ENCODE data around the gene UBE2E3.

UBE2E3 gene

GRCh38 chr2:180980943-180981911, 822 bp downstream of the UBE2E3 start:
- H3K36me3 ChIP-seq (ENCODE audit: control insufficient read depth in 2 of 2, insufficient read depth in 1 of 2, low read length in 2 of 2) = peaks cover 0 to 26% of the 10 kb centered on the region in 2 experiments; a peak in 1 of 3 replicates
- H3K9me3 ChIP-seq (ENCODE audit: control insufficient read depth, insufficient read depth, low read depth, low read length) = no peaks in the 10 kb centered on the region
- CTCF ChIA-PET = interaction anchor here (0.5 to 2.1 kb wide), 5 partner anchors 10 to 594 kb away, joined by 3 to 6 read pairs (median 4); no protein-coding TSS in a partner anchor
- peak overlapping the region; percentile 82 for H3K4me3 ChIP-seq (ENCODE audit: low read depth, low read length)
- peaks cover 8% of the 10 kb centered on the region for H3K4me1 ChIP-seq (ENCODE audit: control insufficient read depth, insufficient read depth, low read length)
- POLR2A ChIA-PET = interaction anchor here (0.6 to 1.1 kb wide), 5 partner anchors 54 to 1160 kb away, joined by 3 to 6 read pairs (median 4); no protein-coding TSS in a partner anchor
- H3K27ac ChIP-seq (ENCODE audit: extremely low read depth, low read depth, low read length) = peak overlapping the region; percentile 80
- TF ChIP-seq ZBTB20 (tag by site-specific recombination; IDR thresholded peaks at IDR 0.05) (peak; percentile 42; the same call in 1 of the 2 replicates), ZFP69B (tag by site-specific recombination; IDR thresholded peaks at IDR 0.05) (0 out of 2 replicates have a peak, but pooled peaks have one; percentile 27), BCL11B (tag by site-specific recombination; IDR thresholded peaks at IDR 0.05; ENCODE audit: low read depth) (no peak), ZNF366 (tag by site-specific recombination; conservative IDR thresholded peaks at IDR 0.05) (no peak), ZNF335 (tag by site-specific recombination; conservative IDR thresholded peaks at IDR 0.05) (peak; percentile 55; the same call in 1 of the 2 replicates)
- TF ChIP-seq, protein P1, sequence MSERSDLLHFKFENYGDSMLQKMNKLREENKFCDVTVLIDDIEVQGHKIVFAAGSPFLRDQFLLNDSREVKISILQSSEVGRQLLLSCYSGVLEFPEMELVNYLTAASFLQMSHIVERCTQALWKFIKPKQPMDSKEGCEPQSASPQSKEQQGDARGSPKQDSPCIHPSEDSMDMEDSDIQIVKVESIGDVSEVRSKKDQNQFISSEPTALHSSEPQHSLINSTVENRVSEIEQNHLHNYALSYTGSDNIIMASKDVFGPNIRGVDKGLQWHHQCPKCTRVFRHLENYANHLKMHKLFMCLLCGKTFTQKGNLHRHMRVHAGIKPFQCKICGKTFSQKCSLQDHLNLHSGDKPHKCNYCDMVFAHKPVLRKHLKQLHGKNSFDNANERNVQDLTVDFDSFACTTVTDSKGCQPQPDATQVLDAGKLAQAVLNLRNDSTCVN (tag by site-specific recombination; optimal IDR thresholded peaks at IDR 0.05) = peak; percentile 55
- TF ChIP-seq, protein P2, sequence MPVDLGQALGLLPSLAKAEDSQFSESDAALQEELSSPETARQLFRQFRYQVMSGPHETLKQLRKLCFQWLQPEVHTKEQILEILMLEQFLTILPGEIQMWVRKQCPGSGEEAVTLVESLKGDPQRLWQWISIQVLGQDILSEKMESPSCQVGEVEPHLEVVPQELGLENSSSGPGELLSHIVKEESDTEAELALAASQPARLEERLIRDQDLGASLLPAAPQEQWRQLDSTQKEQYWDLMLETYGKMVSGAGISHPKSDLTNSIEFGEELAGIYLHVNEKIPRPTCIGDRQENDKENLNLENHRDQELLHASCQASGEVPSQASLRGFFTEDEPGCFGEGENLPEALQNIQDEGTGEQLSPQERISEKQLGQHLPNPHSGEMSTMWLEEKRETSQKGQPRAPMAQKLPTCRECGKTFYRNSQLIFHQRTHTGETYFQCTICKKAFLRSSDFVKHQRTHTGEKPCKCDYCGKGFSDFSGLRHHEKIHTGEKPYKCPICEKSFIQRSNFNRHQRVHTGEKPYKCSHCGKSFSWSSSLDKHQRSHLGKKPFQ (tag by site-specific recombination; IDR thresholded peaks at IDR 0.05) = 0 out of 2 replicates have a peak, but pooled peaks have one; percentile 17

- H3K27ac ChIP-seq (ENCODE audit: extremely low read depth, low read depth, low read length) = peak overlapping the region; percentile 71
- peak overlapping the region; percentile 19 for H3K4me3 ChIP-seq (ENCODE audit: low read depth, low read length)
- CTCF ChIA-PET = interaction anchor here (0.6 to 2.2 kb wide), 10 partner anchors 9 to 860 kb away, joined by 3 to 8 read pairs (median 4); no protein-coding TSS in a partner anchor
- peaks cover 0 to 27% of the 10 kb centered on the region in 2 experiments; a peak in 1 of 3 replicates for H3K36me3 ChIP-seq (ENCODE audit: control insufficient read depth in 2 of 2, insufficient read depth in 1 of 2, low read length in 2 of 2)
- POLR2A ChIA-PET = interaction anchor here (1.0 kb wide), 1 partner anchor 24 kb away, joined by 3 read pairs; no protein-coding TSS in a partner anchor
- H3K4me1 ChIP-seq (ENCODE audit: control insufficient read depth, insufficient read depth, low read length) = peaks cover 6% of the 10 kb centered on the region
- no peaks in the 10 kb centered on the region for H3K9me3 ChIP-seq (ENCODE audit: control insufficient read depth, insufficient read depth, low read depth, low read length)
- no peak for TF ChIP-seq IKZF3 (tag by site-specific recombination; IDR thresholded peaks at IDR 0.05)
- TF ChIP-seq MYNN (tag by site-specific recombination; IDR thresholded peaks at IDR 0.05; ENCODE audit: borderline replicate concordance) = peak; percentile 28; the same call in 1 of the 2 replicates
- TF ChIP-seq, protein P3, sequence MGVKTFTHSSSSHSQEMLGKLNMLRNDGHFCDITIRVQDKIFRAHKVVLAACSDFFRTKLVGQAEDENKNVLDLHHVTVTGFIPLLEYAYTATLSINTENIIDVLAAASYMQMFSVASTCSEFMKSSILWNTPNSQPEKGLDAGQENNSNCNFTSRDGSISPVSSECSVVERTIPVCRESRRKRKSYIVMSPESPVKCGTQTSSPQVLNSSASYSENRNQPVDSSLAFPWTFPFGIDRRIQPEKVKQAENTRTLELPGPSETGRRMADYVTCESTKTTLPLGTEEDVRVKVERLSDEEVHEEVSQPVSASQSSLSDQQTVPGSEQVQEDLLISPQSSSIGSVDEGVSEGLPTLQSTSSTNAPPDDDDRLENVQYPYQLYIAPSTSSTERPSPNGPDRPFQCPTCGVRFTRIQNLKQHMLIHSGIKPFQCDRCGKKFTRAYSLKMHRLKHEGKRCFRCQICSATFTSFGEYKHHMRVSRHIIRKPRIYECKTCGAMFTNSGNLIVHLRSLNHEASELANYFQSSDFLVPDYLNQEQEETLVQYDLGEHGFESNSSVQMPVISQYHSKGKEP (tag by site-specific recombination; IDR thresholded peaks at IDR 0.05) = peak; percentile 38; the same call in 1 of the 2 replicates
- TF ChIP-seq KLF1 (tag by site-specific recombination; IDR thresholded peaks at IDR 0.05) = no peak
- TF ChIP-seq ZNF621 (tag by site-specific recombination; IDR thresholded peaks at IDR 0.05) = no peak
- no peak for TF ChIP-seq ZNF155 (tag by site-specific recombination; IDR thresholded peaks at IDR 0.05)
- no peak for TF ChIP-seq ZNF211 (tag by site-specific recombination; IDR thresholded peaks at IDR 0.05; ENCODE audit: low read depth)
- 0 out of 2 replicates have a peak, but pooled peaks have one; percentile 25 for TF ChIP-seq ZNF660 (tag by site-specific recombination; IDR thresholded peaks at IDR 0.05)
- TF ChIP-seq, protein P4, sequence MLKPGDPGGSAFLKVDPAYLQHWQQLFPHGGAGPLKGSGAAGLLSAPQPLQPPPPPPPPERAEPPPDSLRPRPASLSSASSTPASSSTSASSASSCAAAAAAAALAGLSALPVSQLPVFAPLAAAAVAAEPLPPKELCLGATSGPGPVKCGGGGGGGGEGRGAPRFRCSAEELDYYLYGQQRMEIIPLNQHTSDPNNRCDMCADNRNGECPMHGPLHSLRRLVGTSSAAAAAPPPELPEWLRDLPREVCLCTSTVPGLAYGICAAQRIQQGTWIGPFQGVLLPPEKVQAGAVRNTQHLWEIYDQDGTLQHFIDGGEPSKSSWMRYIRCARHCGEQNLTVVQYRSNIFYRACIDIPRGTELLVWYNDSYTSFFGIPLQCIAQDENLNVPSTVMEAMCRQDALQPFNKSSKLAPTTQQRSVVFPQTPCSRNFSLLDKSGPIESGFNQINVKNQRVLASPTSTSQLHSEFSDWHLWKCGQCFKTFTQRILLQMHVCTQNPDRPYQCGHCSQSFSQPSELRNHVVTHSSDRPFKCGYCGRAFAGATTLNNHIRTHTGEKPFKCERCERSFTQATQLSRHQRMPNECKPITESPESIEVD (tag by site-specific recombination; IDR thresholded peaks at IDR 0.05) = peak; percentile 72
- TF ChIP-seq ZNF140 (tag by site-specific recombination; IDR thresholded peaks at IDR 0.05) = no peak
- 0 out of 2 replicates have a peak, but pooled peaks have one; percentile 39 for TF ChIP-seq PRDM1 (tag by site-specific recombination; IDR thresholded peaks at IDR 0.05)
- TF ChIP-seq, protein P5, sequence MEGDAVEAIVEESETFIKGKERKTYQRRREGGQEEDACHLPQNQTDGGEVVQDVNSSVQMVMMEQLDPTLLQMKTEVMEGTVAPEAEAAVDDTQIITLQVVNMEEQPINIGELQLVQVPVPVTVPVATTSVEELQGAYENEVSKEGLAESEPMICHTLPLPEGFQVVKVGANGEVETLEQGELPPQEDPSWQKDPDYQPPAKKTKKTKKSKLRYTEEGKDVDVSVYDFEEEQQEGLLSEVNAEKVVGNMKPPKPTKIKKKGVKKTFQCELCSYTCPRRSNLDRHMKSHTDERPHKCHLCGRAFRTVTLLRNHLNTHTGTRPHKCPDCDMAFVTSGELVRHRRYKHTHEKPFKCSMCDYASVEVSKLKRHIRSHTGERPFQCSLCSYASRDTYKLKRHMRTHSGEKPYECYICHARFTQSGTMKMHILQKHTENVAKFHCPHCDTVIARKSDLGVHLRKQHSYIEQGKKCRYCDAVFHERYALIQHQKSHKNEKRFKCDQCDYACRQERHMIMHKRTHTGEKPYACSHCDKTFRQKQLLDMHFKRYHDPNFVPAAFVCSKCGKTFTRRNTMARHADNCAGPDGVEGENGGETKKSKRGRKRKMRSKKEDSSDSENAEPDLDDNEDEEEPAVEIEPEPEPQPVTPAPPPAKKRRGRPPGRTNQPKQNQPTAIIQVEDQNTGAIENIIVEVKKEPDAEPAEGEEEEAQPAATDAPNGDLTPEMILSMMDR (tag by site-specific recombination; IDR thresholded peaks at IDR 0.05) = peak; percentile 55; the same call in 1 of the 2 replicates
- TF ChIP-seq ZSCAN30 (tag by site-specific recombination; IDR thresholded peaks at IDR 0.05) = peak; percentile 100
Observed at GRCh38 chr2:180983468-180984242, 3.2 kb downstream of the UBE2E3 start.

All from HEK293 (cell line).